ENCODE results near the gene SPOCK3.

DNA sequence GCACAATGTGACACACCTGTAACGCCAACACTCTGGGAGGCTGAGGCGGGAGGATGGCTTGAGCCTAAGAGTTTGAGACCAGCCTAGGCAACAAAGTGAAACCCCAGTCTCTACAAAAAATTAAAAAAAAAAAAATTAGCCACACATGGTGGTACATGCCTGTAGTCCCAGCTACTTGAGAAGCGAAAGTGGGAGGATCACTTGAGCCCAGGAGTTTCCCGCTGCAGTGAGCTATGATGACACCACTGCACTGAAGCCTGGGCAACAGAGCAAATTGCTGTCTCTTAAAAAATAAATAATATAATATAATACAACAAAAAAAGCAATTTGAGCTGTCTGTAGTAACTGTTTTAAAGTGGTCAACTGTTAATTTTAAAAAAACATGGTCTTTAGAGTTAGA, 13.2 kb downstream of the SPOCK3 start:
- TF ChIP-seq, protein P1, sequence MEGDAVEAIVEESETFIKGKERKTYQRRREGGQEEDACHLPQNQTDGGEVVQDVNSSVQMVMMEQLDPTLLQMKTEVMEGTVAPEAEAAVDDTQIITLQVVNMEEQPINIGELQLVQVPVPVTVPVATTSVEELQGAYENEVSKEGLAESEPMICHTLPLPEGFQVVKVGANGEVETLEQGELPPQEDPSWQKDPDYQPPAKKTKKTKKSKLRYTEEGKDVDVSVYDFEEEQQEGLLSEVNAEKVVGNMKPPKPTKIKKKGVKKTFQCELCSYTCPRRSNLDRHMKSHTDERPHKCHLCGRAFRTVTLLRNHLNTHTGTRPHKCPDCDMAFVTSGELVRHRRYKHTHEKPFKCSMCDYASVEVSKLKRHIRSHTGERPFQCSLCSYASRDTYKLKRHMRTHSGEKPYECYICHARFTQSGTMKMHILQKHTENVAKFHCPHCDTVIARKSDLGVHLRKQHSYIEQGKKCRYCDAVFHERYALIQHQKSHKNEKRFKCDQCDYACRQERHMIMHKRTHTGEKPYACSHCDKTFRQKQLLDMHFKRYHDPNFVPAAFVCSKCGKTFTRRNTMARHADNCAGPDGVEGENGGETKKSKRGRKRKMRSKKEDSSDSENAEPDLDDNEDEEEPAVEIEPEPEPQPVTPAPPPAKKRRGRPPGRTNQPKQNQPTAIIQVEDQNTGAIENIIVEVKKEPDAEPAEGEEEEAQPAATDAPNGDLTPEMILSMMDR (IDR thresholded peaks at IDR 0.05), result no peak
- no peak for TF ChIP-seq POLR2A (IDR thresholded peaks at IDR 0.05)
